ENCODE results near the gene RCOR3.
"Not testable (repeated sequence)": the region's sequence is repeated elsewhere in the genome, so short reads cannot be mapped to it uniquely, and the experiment has no call there.

The RCOR3 gene

DNA sequence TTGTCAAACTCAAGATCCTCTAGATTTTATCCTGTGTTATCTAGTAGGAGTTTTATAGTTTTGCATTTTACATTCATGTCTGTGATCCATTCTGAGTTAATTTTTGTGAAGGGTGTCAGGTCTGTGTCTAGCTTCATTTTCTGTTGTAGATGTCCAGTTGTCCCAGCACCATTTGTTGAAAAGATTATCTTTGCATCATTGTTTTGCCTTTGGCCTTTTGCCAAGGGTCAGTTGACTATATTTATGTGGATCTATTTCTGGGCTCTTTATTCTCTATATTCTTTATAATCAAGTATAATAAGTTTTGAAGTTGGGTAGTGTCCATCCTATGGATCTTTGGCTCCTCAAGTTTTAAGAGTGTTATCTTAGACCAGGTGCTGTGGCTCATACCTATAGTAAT, 89.4 kb downstream of the RCOR3 start:
- TF ChIP-seq ESRRG (CRISPR knock-in tag; IDR thresholded peaks at IDR 0.05), result no peak
- no peak for TF ChIP-seq ZFP3 (CRISPR knock-in tag; IDR thresholded peaks at IDR 0.05)
- TF ChIP-seq ZC3H10 (CRISPR knock-in tag; IDR thresholded peaks at IDR 0.05), result no peak
- TF ChIP-seq, protein P1, sequence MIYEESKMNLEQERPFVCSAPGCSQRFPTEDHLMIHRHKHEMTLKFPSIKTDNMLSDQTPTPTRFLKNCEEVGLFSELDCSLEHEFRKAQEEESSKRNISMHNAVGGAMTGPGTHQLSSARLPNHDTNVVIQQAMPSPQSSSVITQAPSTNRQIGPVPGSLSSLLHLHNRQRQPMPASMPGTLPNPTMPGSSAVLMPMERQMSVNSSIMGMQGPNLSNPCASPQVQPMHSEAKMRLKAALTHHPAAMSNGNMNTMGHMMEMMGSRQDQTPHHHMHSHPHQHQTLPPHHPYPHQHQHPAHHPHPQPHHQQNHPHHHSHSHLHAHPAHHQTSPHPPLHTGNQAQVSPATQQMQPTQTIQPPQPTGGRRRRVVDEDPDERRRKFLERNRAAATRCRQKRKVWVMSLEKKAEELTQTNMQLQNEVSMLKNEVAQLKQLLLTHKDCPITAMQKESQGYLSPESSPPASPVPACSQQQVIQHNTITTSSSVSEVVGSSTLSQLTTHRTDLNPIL (CRISPR knock-in tag; IDR thresholded peaks at IDR 0.05; ENCODE audit: low read depth), result no peak
- no peak for TF ChIP-seq RARB (CRISPR knock-in tag; IDR thresholded peaks at IDR 0.05)
- TF ChIP-seq BACH2 (CRISPR knock-in tag; IDR thresholded peaks at IDR 0.05; ENCODE audit: borderline replicate concordance), result no peak
- ATAC-seq, result no peak

DNA sequence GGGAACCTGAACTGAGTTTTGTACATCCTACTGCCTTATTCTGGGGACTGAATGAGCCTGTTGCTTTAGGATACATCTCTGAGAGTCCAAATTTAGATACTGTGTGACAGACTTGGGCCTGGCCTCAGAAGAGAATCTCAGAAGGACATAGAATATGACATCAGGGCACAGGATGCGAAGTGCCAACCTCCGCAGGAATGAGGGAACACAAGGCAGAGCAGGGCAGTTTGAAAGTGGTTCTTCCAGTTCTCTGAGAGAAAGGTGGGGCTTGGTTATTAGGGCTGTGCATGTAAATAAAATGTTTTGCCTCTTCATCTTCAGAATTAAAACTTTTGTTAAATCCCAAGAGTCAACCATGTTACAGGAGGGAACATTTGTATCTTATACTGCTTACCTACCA, 90.6 kb downstream of the RCOR3 start:
- no peak for ATAC-seq

DNA sequence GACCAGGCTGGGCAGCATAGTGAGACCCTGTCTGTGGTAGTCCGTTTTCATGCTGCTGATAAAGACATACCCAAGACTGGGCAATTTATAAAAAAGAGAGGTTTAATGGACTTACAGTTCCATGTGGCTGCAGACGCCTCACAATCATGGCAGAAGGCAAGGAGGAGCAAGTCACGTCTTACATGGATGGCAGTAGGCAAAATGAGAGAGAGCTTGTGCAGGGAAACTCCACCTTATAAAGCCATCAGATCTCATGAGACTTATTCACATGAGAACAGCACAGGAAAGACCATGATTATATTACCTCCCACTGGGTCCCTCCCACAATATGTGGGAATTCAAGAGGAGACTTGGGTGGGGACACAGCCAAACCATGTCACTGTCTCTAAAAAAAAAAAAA, 92.9 kb downstream of the RCOR3 start:
- ATAC-seq, result not testable (repeated sequence)

More for the DNA sequence above, 90.6 kb downstream of the RCOR3 start:
- no peak for TF ChIP-seq ZNF70 (CRISPR knock-in tag; IDR thresholded peaks at IDR 0.05)
- TF ChIP-seq ZNF8 (CRISPR knock-in tag; IDR thresholded peaks at IDR 0.05), result no peak
- no peak for TF ChIP-seq ZFP3 (CRISPR knock-in tag; IDR thresholded peaks at IDR 0.05)
- no peak for TF ChIP-seq PPARA (CRISPR knock-in tag; IDR thresholded peaks at IDR 0.05; ENCODE audit: borderline replicate concordance)
- TF ChIP-seq SNAI2 (CRISPR knock-in tag; IDR thresholded peaks at IDR 0.05), result no peak
- TF ChIP-seq, protein P2, sequence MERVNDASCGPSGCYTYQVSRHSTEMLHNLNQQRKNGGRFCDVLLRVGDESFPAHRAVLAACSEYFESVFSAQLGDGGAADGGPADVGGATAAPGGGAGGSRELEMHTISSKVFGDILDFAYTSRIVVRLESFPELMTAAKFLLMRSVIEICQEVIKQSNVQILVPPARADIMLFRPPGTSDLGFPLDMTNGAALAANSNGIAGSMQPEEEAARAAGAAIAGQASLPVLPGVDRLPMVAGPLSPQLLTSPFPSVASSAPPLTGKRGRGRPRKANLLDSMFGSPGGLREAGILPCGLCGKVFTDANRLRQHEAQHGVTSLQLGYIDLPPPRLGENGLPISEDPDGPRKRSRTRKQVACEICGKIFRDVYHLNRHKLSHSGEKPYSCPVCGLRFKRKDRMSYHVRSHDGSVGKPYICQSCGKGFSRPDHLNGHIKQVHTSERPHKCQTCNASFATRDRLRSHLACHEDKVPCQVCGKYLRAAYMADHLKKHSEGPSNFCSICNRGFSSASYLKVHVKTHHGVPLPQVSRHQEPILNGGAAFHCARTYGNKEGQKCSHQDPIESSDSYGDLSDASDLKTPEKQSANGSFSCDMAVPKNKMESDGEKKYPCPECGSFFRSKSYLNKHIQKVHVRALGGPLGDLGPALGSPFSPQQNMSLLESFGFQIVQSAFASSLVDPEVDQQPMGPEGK (CRISPR knock-in tag; IDR thresholded peaks at IDR 0.05; ENCODE audit: borderline replicate concordance), result no peak
- no peak for TF ChIP-seq ZNF565 (CRISPR knock-in tag; conservative IDR thresholded peaks at IDR 0.05; ENCODE audit: low read depth)
- TF ChIP-seq, protein P1 (CRISPR knock-in tag; IDR thresholded peaks at IDR 0.05; ENCODE audit: low read depth), result no peak
- TF ChIP-seq CSDC2 (CRISPR knock-in tag; IDR thresholded peaks at IDR 0.05), result no peak
- no peak for TF ChIP-seq ZFP30 (CRISPR knock-in tag; IDR thresholded peaks at IDR 0.05)
- no peak for TF ChIP-seq TOX (CRISPR knock-in tag; IDR thresholded peaks at IDR 0.05; ENCODE audit: borderline replicate concordance)
- no peak for TF ChIP-seq ESRRG (CRISPR knock-in tag; IDR thresholded peaks at IDR 0.05)
- TF ChIP-seq RARB (CRISPR knock-in tag; IDR thresholded peaks at IDR 0.05), result no peak
- TF ChIP-seq ARNTL (CRISPR knock-in tag; IDR thresholded peaks at IDR 0.05; ENCODE audit: borderline replicate concordance, low read depth), result no peak
- TF ChIP-seq, protein P3, sequence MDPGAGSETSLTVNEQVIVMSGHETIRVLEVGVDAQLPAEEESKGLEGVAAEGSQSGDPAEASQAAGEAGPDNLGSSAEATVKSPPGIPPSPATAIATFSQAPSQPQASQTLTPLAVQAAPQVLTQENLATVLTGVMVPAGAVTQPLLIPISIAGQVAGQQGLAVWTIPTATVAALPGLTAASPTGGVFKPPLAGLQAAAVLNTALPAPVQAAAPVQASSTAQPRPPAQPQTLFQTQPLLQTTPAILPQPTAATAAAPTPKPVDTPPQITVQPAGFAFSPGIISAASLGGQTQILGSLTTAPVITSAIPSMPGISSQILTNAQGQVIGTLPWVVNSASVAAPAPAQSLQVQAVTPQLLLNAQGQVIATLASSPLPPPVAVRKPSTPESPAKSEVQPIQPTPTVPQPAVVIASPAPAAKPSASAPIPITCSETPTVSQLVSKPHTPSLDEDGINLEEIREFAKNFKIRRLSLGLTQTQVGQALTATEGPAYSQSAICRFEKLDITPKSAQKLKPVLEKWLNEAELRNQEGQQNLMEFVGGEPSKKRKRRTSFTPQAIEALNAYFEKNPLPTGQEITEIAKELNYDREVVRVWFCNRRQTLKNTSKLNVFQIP (CRISPR knock-in tag; IDR thresholded peaks at IDR 0.05; ENCODE audit: borderline replicate concordance, low read depth), result no peak
- no peak for TF ChIP-seq ZC3H10 (CRISPR knock-in tag; IDR thresholded peaks at IDR 0.05)

DNA sequence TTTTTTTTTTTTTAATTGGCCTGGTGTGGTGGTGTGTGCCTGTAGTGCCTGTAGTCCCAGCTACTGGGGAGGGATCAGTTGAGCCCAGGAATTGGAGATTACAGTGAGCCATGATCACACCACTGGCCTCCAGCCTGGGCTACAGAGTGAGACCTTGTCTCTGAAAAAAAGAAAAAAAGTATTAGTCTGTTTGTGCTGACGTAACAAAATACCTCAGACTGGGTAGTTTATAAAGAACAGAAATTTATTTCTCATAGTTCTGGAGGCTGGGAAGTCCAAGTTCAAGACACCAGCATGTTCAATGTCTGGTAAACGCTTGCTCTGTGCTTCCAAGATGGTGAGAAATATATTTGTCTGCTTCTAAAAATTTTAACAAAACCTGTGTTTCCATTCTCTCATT, 93.3 kb downstream of the RCOR3 start:
- TF ChIP-seq, protein P4, sequence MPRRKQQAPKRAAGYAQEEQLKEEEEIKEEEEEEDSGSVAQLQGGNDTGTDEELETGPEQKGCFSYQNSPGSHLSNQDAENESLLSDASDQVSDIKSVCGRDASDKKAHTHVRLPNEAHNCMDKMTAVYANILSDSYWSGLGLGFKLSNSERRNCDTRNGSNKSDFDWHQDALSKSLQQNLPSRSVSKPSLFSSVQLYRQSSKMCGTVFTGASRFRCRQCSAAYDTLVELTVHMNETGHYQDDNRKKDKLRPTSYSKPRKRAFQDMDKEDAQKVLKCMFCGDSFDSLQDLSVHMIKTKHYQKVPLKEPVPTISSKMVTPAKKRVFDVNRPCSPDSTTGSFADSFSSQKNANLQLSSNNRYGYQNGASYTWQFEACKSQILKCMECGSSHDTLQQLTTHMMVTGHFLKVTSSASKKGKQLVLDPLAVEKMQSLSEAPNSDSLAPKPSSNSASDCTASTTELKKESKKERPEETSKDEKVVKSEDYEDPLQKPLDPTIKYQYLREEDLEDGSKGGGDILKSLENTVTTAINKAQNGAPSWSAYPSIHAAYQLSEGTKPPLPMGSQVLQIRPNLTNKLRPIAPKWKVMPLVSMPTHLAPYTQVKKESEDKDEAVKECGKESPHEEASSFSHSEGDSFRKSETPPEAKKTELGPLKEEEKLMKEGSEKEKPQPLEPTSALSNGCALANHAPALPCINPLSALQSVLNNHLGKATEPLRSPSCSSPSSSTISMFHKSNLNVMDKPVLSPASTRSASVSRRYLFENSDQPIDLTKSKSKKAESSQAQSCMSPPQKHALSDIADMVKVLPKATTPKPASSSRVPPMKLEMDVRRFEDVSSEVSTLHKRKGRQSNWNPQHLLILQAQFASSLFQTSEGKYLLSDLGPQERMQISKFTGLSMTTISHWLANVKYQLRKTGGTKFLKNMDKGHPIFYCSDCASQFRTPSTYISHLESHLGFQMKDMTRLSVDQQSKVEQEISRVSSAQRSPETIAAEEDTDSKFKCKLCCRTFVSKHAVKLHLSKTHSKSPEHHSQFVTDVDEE (CRISPR knock-in tag; IDR thresholded peaks at IDR 0.05), result no peak
- TF ChIP-seq ZFP3 (CRISPR knock-in tag; IDR thresholded peaks at IDR 0.05), result no peak
- no peak for TF ChIP-seq ZNF565 (CRISPR knock-in tag; conservative IDR thresholded peaks at IDR 0.05; ENCODE audit: low read depth)
- TF ChIP-seq ZNF8 (CRISPR knock-in tag; IDR thresholded peaks at IDR 0.05), result no peak
- TF ChIP-seq, protein P1 (CRISPR knock-in tag; IDR thresholded peaks at IDR 0.05; ENCODE audit: low read depth), result no peak
- TF ChIP-seq ZNF70 (CRISPR knock-in tag; IDR thresholded peaks at IDR 0.05), result no peak
- TF ChIP-seq CSDC2 (CRISPR knock-in tag; IDR thresholded peaks at IDR 0.05), result no peak
- TF ChIP-seq, protein P5, sequence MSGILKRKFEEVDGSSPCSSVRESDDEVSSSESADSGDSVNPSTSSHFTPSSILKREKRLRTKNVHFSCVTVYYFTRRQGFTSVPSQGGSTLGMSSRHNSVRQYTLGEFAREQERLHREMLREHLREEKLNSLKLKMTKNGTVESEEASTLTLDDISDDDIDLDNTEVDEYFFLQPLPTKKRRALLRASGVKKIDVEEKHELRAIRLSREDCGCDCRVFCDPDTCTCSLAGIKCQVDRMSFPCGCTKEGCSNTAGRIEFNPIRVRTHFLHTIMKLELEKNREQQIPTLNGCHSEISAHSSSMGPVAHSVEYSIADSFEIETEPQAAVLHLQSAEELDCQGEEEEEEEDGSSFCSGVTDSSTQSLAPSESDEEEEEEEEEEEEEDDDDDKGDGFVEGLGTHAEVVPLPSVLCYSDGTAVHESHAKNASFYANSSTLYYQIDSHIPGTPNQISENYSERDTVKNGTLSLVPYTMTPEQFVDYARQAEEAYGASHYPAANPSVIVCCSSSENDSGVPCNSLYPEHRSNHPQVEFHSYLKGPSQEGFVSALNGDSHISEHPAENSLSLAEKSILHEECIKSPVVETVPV (CRISPR knock-in tag; IDR thresholded peaks at IDR 0.05), result no peak
- no peak for ATAC-seq

All from SK-N-SH treated with all-trans-retinoic acid at 6 μM for 48 hours (cell line).